PC-9 (cell line): ENCODE measurements around the gene CLDN9. TPM values are rescaled to one million over a fixed set of nuclear protein-coding genes. Genes with fewer than 3 reads are reported as not detected.

Experiments used
- BruUV-seq: library from RNA; stranded (reverse); fragments of 400-500 nt; replicated peaks from 2 replicates; lab custom pipeline; 2021; lab: Mats Ljungman, UMichigan
- CTCF ChIA-PET: fragments of 300-600 bp; sonication (Branson Sonifier 250); formaldehyde crosslinking; loops from one replicate; lab custom pipeline; 2022; ENCODE audit warnings: antibody characterized with exemption; lab: Charles Lee
- POLR2A ChIA-PET: fragments of 300-600 bp; sonication (Branson Sonifier 250); formaldehyde crosslinking; loops from one replicate; lab custom pipeline; 2022; ENCODE audit warnings: antibody characterized with exemption; ENCODE audit not compliant: unreplicated experiment; lab: Charles Lee
- DNase-seq, 2 experiments: peaks; one replicate each; pipeline versions ENCODE4 v3.0.0 to v3.0.0-alpha.2; 2015 to 2022; ENCODE audit warnings: mixed read lengths in 1 of 2
- H2AFZ ChIP-seq: fragments of 200-600 bp; sonication (generic); 2 replicates; pipeline ENCODE4 v1.8.1; 2017; ENCODE audit warnings: antibody characterized with exemption
- H3F3A ChIP-seq: fragments of 200-600 bp; sonication (generic); 2 replicates; pipeline ENCODE4 v1.8.1; 2017; ENCODE audit warnings: antibody characterized with exemption, mild to moderate bottlenecking, low read depth; ENCODE audit not compliant: insufficient read depth
- H3K27ac ChIP-seq: fragments of 200-600 bp; sonication (generic); 2 replicates; pipeline ENCODE4 v1.6.1; 2016; ENCODE audit warnings: mixed run types
- H3K27me3 ChIP-seq: fragments of 200-600 bp; sonication (generic); 2 replicates; pipeline ENCODE4 v1.6.1; 2016; ENCODE audit warnings: low read depth, mixed run types; ENCODE audit not compliant: insufficient read depth
- H3K36me3 ChIP-seq: fragments of 200-600 bp; sonication (generic); 2 replicates; pipeline ENCODE4 v1.6.1; 2016; ENCODE audit warnings: low read depth, mixed run types
- H3K4me1 ChIP-seq: fragments of 200-600 bp; sonication (generic); replicated peaks from 2 replicates; pipeline ENCODE4 v1.6.1; 2016; ENCODE audit warnings: mixed run types; ENCODE audit not compliant: insufficient read depth
- H3K4me2 ChIP-seq: fragments of 200-600 bp; sonication (generic); 2 replicates; pipeline ENCODE4 v1.6.1; 2017; ENCODE audit warnings: mixed run types
- H3K4me3 ChIP-seq: fragments of 200-600 bp; sonication (generic); 2 replicates; pipeline ENCODE4 v1.6.1; 2016; ENCODE audit warnings: mixed run types
- H3K79me2 ChIP-seq: fragments of 200-600 bp; sonication (generic); 2 replicates; pipeline ENCODE4 v1.6.1; 2017; ENCODE audit warnings: low read depth, mixed run types
- H3K9me2 ChIP-seq: fragments of 200-600 bp; sonication (generic); 2 replicates; pipeline ENCODE4 v1.8.1; 2017; ENCODE audit warnings: mild to moderate bottlenecking; ENCODE audit not compliant: insufficient read depth
- H3K9me3 ChIP-seq: fragments of 200-600 bp; sonication (generic); 2 replicates; pipeline ENCODE4 v1.8.1; 2016; ENCODE audit warnings: low read depth; ENCODE audit not compliant: insufficient read depth
- H4K20me1 ChIP-seq: fragments of 200-600 bp; sonication (generic); 2 replicates; pipeline ENCODE4 v1.8.1; 2017; ENCODE audit not compliant: insufficient read depth
- EZH2 ChIP-seq: fragments of 200-600 bp; sonication (generic); IDR thresholded peaks from 2 replicates; pipeline ENCODE4 v1.8.0; 2017; ENCODE audit warnings: antibody characterized with exemption, low read depth
- intact Hi-C: fragments of 100-400 bp; cut with micrococcal nuclease; formaldehyde crosslinking; loops from one replicate; pipeline ENCODE4 v1.10.0; 2022; ENCODE audit not compliant: unreplicated experiment
- total RNA-seq: library from RNA; stranded (reverse); gene quantifications from 2 replicates; pipeline ENCODE4 v1.2.3, GENCODE V29; 2021
- TF ChIP-seq, protein P1 (sequence below): fragments of 200-600 bp; sonication (generic); conservative IDR thresholded peaks from 2 replicates; pipeline ENCODE4 v1.6.1; 2017; ENCODE audit warnings: mixed run types, antibody characterized with exemption, mild to moderate bottlenecking, moderate library complexity

The CLDN9 gene
- total RNA-seq, 1 experiment from 2014 or later = 16.4 TPM

- peaks cover 6% of the 10 kb centered on the region; the same call in 1 of the 2 replicates for H3K36me3 ChIP-seq
- CTCF ChIA-PET = interaction anchor here (0.6 to 1.5 kb wide), 2 partner anchors 21 kb away, joined by 3 to 6 read pairs; no protein-coding TSS in a partner anchor
- POLR2A ChIA-PET = interaction anchor here (0.5 to 1.9 kb wide), 4 partner anchors 23 to 1214 kb away, joined by 7 to 17 read pairs (median 12); no protein-coding TSS in a partner anchor
- no peak overlapping the region for H3K4me2 ChIP-seq
- H3K27me3 ChIP-seq = no peaks in the 10 kb centered on the region
- no peak overlapping the region for H3K4me3 ChIP-seq
- no peaks in the 10 kb centered on the region for H3K9me2 ChIP-seq
- peaks cover 14% of the 10 kb centered on the region for H3K79me2 ChIP-seq
- H2AFZ ChIP-seq = no peak overlapping the region
- BruUV-seq = no TSS peak
- DNase-seq = no peak
- no peaks in the 10 kb centered on the region for H3K9me3 ChIP-seq
- TF ChIP-seq, protein P1, sequence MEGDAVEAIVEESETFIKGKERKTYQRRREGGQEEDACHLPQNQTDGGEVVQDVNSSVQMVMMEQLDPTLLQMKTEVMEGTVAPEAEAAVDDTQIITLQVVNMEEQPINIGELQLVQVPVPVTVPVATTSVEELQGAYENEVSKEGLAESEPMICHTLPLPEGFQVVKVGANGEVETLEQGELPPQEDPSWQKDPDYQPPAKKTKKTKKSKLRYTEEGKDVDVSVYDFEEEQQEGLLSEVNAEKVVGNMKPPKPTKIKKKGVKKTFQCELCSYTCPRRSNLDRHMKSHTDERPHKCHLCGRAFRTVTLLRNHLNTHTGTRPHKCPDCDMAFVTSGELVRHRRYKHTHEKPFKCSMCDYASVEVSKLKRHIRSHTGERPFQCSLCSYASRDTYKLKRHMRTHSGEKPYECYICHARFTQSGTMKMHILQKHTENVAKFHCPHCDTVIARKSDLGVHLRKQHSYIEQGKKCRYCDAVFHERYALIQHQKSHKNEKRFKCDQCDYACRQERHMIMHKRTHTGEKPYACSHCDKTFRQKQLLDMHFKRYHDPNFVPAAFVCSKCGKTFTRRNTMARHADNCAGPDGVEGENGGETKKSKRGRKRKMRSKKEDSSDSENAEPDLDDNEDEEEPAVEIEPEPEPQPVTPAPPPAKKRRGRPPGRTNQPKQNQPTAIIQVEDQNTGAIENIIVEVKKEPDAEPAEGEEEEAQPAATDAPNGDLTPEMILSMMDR = no peak
- no peak for TF ChIP-seq EZH2
- intact Hi-C loops = no loop called here
- H3K27ac ChIP-seq = no peak overlapping the region
- H3F3A ChIP-seq = peaks cover 52% of the 10 kb centered on the region
- H3K4me1 ChIP-seq = peaks cover 25% of the 10 kb centered on the region
- peaks cover 4% of the 10 kb centered on the region for H4K20me1 ChIP-seq
Measured at GRCh38 chr16:3026609-3027488, 14.1 kb downstream of the CLDN9 start.

DNA sequence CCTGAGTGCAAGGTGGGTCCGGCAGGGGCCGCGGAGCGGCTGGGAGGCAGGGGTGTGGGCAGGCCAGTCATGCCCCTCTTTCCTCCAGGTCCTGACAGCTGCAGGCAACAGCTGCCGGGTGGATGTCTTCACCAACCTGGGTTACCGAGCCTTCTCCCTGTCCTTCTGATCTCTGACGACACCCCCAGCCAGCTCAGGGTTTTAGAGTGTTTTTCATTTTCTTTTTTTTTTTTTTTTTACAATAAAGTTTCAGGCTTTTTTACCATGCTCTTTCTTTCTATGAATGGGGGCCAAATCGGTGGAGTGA, 14.7 kb downstream of the CLDN9 start:
- ChIA-PET POLR2A (interaction anchor here (0.5 to 1.9 kb wide), 5 partner anchors 23 to 1214 kb away, joined by 7 to 17 read pairs (median 10); no protein-coding TSS in a partner anchor), CTCF (interaction anchor here (0.8 to 1.5 kb wide), 6 partner anchors 13 to 107 kb away, joined by 5 to 15 read pairs (median 6); partner anchors contain the start of gene ZNF213)
- no peaks in the 10 kb centered on the region for H3K9me2 ChIP-seq
- no TSS peak for BruUV-seq
- no peak overlapping the region for H2AFZ ChIP-seq
- no peaks in the 10 kb centered on the region for H3K27me3 ChIP-seq
- H3K9me3 ChIP-seq = no peaks in the 10 kb centered on the region
- peaks cover 30% of the 10 kb centered on the region for H3K4me1 ChIP-seq
- H3K4me3 ChIP-seq = no peak overlapping the region
- DNase-seq = no peak
- peaks cover 52% of the 10 kb centered on the region for H3F3A ChIP-seq
- peaks cover 10% of the 10 kb centered on the region for H4K20me1 ChIP-seq
- H3K4me2 ChIP-seq = peak overlapping the region; percentile 73
- H3K27ac ChIP-seq = no peak overlapping the region
- intact Hi-C loops = no loop called here
- H3K36me3 ChIP-seq = peaks cover 3% of the 10 kb centered on the region; the same call in 1 of the 2 replicates
- peaks cover 11% of the 10 kb centered on the region for H3K79me2 ChIP-seq
- TF ChIP-seq EZH2 = no peak
- TF ChIP-seq, protein P1 = no peak

- H3K36me3 ChIP-seq = no peaks in the 10 kb centered on the region
- no peaks in the 10 kb centered on the region for H3K9me3 ChIP-seq
- POLR2A ChIA-PET = interaction anchor here (0.5 to 1.9 kb wide), 6 partner anchors 24 to 1468 kb away, joined by 3 to 17 read pairs (median 10); no protein-coding TSS in a partner anchor
- no TSS peak for BruUV-seq
- DNase-seq = peak; percentile 71 to 88
- intact Hi-C loops = loop anchor here (1.0 kb wide), 2 partner anchors 25 to 45 kb away; no protein-coding TSS in a partner anchor
- peaks cover 52% of the 10 kb centered on the region for H3F3A ChIP-seq
- CTCF ChIA-PET = interaction anchor here (0.6 to 1.5 kb wide), 11 partner anchors 10 to 107 kb away, joined by 3 to 15 read pairs (median 6); partner anchors contain the start of genes ZNF205 and ZNF213
- no peaks in the 10 kb centered on the region for H3K9me2 ChIP-seq
- no peak for TF ChIP-seq EZH2
- TF ChIP-seq, protein P1 = peak; percentile 83
- no peak overlapping the region for H3K27ac ChIP-seq
- no peak overlapping the region for H2AFZ ChIP-seq
- H3K4me2 ChIP-seq = peak overlapping the region; percentile 73
- no peak overlapping the region; the same call in 1 of the 2 replicates for H3K4me3 ChIP-seq
- peaks cover 7% of the 10 kb centered on the region; the same call in 1 of the 2 replicates for H4K20me1 ChIP-seq
- peaks cover 5% of the 10 kb centered on the region for H3K79me2 ChIP-seq
- H3K4me1 ChIP-seq = peaks cover 30% of the 10 kb centered on the region
- no peaks in the 10 kb centered on the region for H3K27me3 ChIP-seq
Measured at GRCh38 chr16:3027983-3028715, 15.4 kb downstream of the CLDN9 start.
